BLaER1 treated with 17β-estradiol and CSF1 and Interleukin-3, amounts not matched to agents 10 nM and 100 nM (cell line): ENCODE data around the gene HSPA6.
"Not testable (repeated sequence)": the region's sequence is repeated elsewhere in the genome, so short reads cannot be mapped to it uniquely, and the experiment has no call there.

ENCODE experiments used
- H3K27ac ChIP-seq, 11 experiments: shearing (Covaris generic); formaldehyde crosslinking; 2 replicates each; pipeline ENCODE4 v1.8.1; 2022
- H3K27me3 ChIP-seq, 11 experiments: shearing (Covaris generic); formaldehyde crosslinking; 2 replicates each; pipeline ENCODE4 v1.8.1; 2022
- H3K36me3 ChIP-seq, 11 experiments: shearing (Covaris generic); formaldehyde crosslinking; 2 replicates each; pipeline ENCODE4 v1.8.1; 2022
- H3K4me1 ChIP-seq, 10 experiments: shearing (Covaris generic); formaldehyde crosslinking; 2 replicates each; pipeline ENCODE4 v1.8.1; 2022
- H3K4me2 ChIP-seq, 11 experiments: shearing (Covaris generic); formaldehyde crosslinking; 2 replicates each; pipeline ENCODE4 v1.8.1; 2022
- H3K4me3 ChIP-seq, 10 experiments: shearing (Covaris generic); formaldehyde crosslinking; 2 replicates each; pipeline ENCODE4 v1.8.1; 2022
- H3K9ac ChIP-seq, 11 experiments: shearing (Covaris generic); formaldehyde crosslinking; 2 replicates each; pipeline ENCODE4 v1.8.1; 2022
- H3K9me3 ChIP-seq, 11 experiments: shearing (Covaris generic); formaldehyde crosslinking; replicated peaks in 1 of 11; 2 replicates each; pipeline ENCODE4 v1.8.1; 2022
- H4K20me1 ChIP-seq, 11 experiments: shearing (Covaris generic); formaldehyde crosslinking; 2 replicates each; pipeline ENCODE4 v1.8.1; 2022
- Cebpa-rat ChIP-seq, 11 experiments: shearing (Covaris generic); IDR thresholded peaks; 2 replicates each; pipeline ENCODE4 v1.8.1; 2022

The HSPA6 gene

GRCh38 chr1:161523817-161524741 lies at the start of gene HSPA6:
HSPA6 (plus strand) TSS chr1:161524540; CDS start chr1:161524659, 119 bp downstream.
- H3K27me3 ChIP-seq: peaks cover 0 to 20% (median 13%) of the 10 kb centered on the region in 11 experiments; a peak in 20 of 22 replicates
- not testable (repeated sequence) for H3K9me3 ChIP-seq, H4K20me1 ChIP-seq
- peak within 1 kb of the TSS; percentile 25 to 69 (median 60); a peak in 20 of 22 replicates for H3K27ac ChIP-seq
- peak within 1 kb of the TSS; percentile 49 to 79 (median 68) for H3K4me3 ChIP-seq
- H3K9ac ChIP-seq: peak within 1 kb of the TSS; percentile 58 to 82 (median 79)
- H3K4me1 ChIP-seq: peaks cover 0 to 13% (median 5%) of the 10 kb centered on the region in 10 experiments; a peak in 11 of 20 replicates
- peak within 1 kb of the TSS; percentile 68 to 86 (median 79) for H3K4me2 ChIP-seq
- peaks cover 0 to 44% (median 0%) of the 10 kb centered on the region in 11 experiments; a peak in 6 of 22 replicates for H3K36me3 ChIP-seq

GRCh38 chr1:161477711-161478110 lies 46.6 kb upstream of the HSPA6 start:
- H3K9ac ChIP-seq: not testable (repeated sequence)
- H3K27me3 ChIP-seq: peaks cover 0 to 29% (median 0%) of the 10 kb centered on the region in 11 experiments; a peak in 4 of 22 replicates

GRCh38 chr1:161478985-161479384 lies 45.4 kb upstream of the HSPA6 start:
- no peak overlapping the region for H3K4me2 ChIP-seq
- H3K27me3 ChIP-seq: peaks cover 0 to 38% (median 0%) of the 10 kb centered on the region in 11 experiments; a peak in 3 of 22 replicates
- no peak overlapping the region for H3K27ac ChIP-seq
- TF ChIP-seq Cebpa-rat (IDR thresholded peaks at IDR 0.05): no peak
- no peaks in the 10 kb centered on the region for H4K20me1 ChIP-seq
- no peaks in the 10 kb centered on the region for H3K36me3 ChIP-seq
- no peak overlapping the region for H3K4me3 ChIP-seq
- H3K9me3 ChIP-seq: peaks cover 0 to 13% (median 0%) of the 10 kb centered on the region in 11 experiments; a peak in 7 of 22 replicates
- no peak overlapping the region for H3K9ac ChIP-seq
- H3K4me1 ChIP-seq: 0 out of 20 replicates have a peak, but pooled peaks cover 0 to 9% (median 0%) of the 10 kb centered on the region in 10 experiments

More at GRCh38 chr1:161477711-161478110, 46.6 kb upstream of the HSPA6 start:
- not testable (repeated sequence) for H3K36me3 ChIP-seq, H3K4me3 ChIP-seq, H3K4me2 ChIP-seq, H3K4me1 ChIP-seq, H3K27ac ChIP-seq, H4K20me1 ChIP-seq
- H3K9me3 ChIP-seq: peaks cover 0 to 16% (median 1%) of the 10 kb centered on the region in 11 experiments; a peak in 10 of 22 replicates

DNA sequence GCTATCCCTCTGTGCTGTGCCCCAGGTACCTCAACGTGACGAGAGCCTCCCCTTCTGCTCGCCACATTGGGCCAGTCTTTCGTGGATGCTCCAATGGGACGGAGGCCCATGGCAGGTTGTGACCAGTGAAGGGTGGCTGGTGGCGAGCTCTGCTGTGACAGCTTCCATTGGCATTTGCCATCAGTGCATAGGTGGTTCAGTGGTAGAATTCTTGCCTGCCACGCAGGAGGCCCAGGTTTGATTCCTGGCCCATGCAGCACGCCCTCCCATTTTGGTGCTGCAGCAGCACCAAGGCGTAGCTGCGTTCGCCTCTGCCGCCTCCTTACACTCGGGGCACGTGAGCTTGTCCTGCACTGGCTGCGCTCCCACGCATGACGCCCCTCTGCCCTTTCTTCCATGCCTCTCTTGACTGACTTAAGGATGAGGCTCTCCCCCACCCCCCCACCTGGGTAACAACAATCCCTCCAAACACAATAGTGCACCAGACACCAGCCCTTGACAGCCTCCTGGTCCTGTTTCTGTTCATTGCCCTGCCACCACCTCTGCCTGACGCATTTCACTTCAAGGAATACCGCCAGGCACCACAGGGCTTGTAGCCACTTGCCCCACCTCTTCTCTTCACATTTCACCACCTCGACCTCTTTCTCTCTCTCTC lies 43.8 kb upstream of the HSPA6 start:
- Histone ChIP-seq H3K27ac (no peak overlapping the region), H3K9me3 (peaks cover 0 to 13% (median 0%) of the 10 kb centered on the region in 11 experiments; a peak in 7 of 22 replicates), H3K36me3 (no peaks in the 10 kb centered on the region), H3K9ac (no peak overlapping the region), H3K27me3 (peaks cover 0 to 38% (median 0%) of the 10 kb centered on the region in 11 experiments; a peak in 3 of 22 replicates), H3K4me1 (0 out of 20 replicates have a peak, but pooled peaks cover 0 to 9% (median 0%) of the 10 kb centered on the region in 10 experiments), H3K4me3 (no peak overlapping the region), H3K4me2 (no peak overlapping the region), H4K20me1 (no peaks in the 10 kb centered on the region)
- no peak for TF ChIP-seq Cebpa-rat (IDR thresholded peaks at IDR 0.05)

GRCh38 chr1:161481624-161482392 lies 42.5 kb upstream of the HSPA6 start:
- Histone ChIP-seq H3K4me1 (0 out of 20 replicates have a peak, but pooled peaks cover 0 to 9% (median 0%) of the 10 kb centered on the region in 10 experiments), H3K9ac (no peak overlapping the region), H3K4me3 (no peak overlapping the region), H4K20me1 (no peaks in the 10 kb centered on the region), H3K4me2 (no peak overlapping the region), H3K36me3 (no peaks in the 10 kb centered on the region), H3K27ac (no peak overlapping the region), H3K9me3 (peaks cover 0 to 13% (median 0%) of the 10 kb centered on the region in 11 experiments; a peak in 7 of 22 replicates), H3K27me3 (peaks cover 0 to 39% (median 0%) of the 10 kb centered on the region in 11 experiments; a peak in 3 of 22 replicates)
- no peak for TF ChIP-seq Cebpa-rat (IDR thresholded peaks at IDR 0.05)

GRCh38 chr1:161482610-161483009 lies 41.7 kb upstream of the HSPA6 start:
- Histone ChIP-seq H3K27ac (no peak overlapping the region), H3K9ac (no peak overlapping the region), H3K9me3 (peaks cover 0 to 13% (median 0%) of the 10 kb centered on the region in 11 experiments; a peak in 7 of 22 replicates)

GRCh38 chr1:161483361-161483760 lies 41.0 kb upstream of the HSPA6 start:
- no peak overlapping the region for H3K4me3 ChIP-seq
- no peak overlapping the region for H3K9ac ChIP-seq
- TF ChIP-seq Cebpa-rat (IDR thresholded peaks at IDR 0.05): no peak
- no peak overlapping the region for H3K4me2 ChIP-seq
- no peak overlapping the region for H3K27ac ChIP-seq
- peaks cover 0 to 13% (median 0%) of the 10 kb centered on the region in 11 experiments; a peak in 7 of 22 replicates for H3K9me3 ChIP-seq
- H3K4me1 ChIP-seq: peaks cover 0 to 12% (median 0%) of the 10 kb centered on the region in 10 experiments; a peak in 5 of 20 replicates
- no peaks in the 10 kb centered on the region for H4K20me1 ChIP-seq
- no peaks in the 10 kb centered on the region for H3K36me3 ChIP-seq
- H3K27me3 ChIP-seq: peaks cover 0 to 44% (median 0%) of the 10 kb centered on the region in 11 experiments; a peak in 3 of 22 replicates

More at GRCh38 chr1:161482610-161483009, 41.7 kb upstream of the HSPA6 start:
- Histone ChIP-seq H3K4me1 (peaks cover 0 to 13% (median 0%) of the 10 kb centered on the region in 10 experiments; a peak in 5 of 20 replicates), H3K36me3 (no peaks in the 10 kb centered on the region), H4K20me1 (no peaks in the 10 kb centered on the region), H3K4me3 (no peak overlapping the region), H3K4me2 (no peak overlapping the region), H3K27me3 (peaks cover 0 to 39% (median 0%) of the 10 kb centered on the region in 11 experiments; a peak in 3 of 22 replicates)
- TF ChIP-seq Cebpa-rat (IDR thresholded peaks at IDR 0.05): no peak

- Histone ChIP-seq H3K9ac (no peak overlapping the region), H3K36me3 (no peaks in the 10 kb centered on the region), H3K27ac (no peak overlapping the region), H4K20me1 (no peaks in the 10 kb centered on the region), H3K4me2 (no peak overlapping the region), H3K4me1 (peaks cover 0 to 12% (median 0%) of the 10 kb centered on the region in 10 experiments; a peak in 5 of 20 replicates), H3K4me3 (no peak overlapping the region), H3K27me3 (peaks cover 0 to 56% (median 0%) of the 10 kb centered on the region in 11 experiments; a peak in 5 of 22 replicates), H3K9me3 (peaks cover 0 to 3% (median 0%) of the 10 kb centered on the region in 11 experiments; a peak in 4 of 22 replicates)
- no peak for TF ChIP-seq Cebpa-rat (IDR thresholded peaks at IDR 0.05)
These were observed 39.7 kb upstream of the HSPA6 start for GRCh38 chr1:161484613-161485012.
